Fibroblast of the aortic adventitia (primary cell): ENCODE measurements around the gene CPZ. TPM values are rescaled to one million over a fixed set of nuclear protein-coding genes. Genes with fewer than 3 reads are reported as not detected.

Source experiments
- DNase-seq: peaks from one replicate; pipeline ENCODE4 v3.0.0-alpha.2; 2010; ENCODE audit warnings: low read depth
- H3K4me3 ChIP-seq: 2 replicates; pipeline ENCODE4 v1.5.1; 2011; ENCODE audit warnings: low read depth, mild to moderate bottlenecking, control low read depth, low read length, moderate library complexity
- CTCF ChIP-seq: IDR thresholded peaks from 2 replicates; pipeline ENCODE4 v1.5.1; 2011; ENCODE audit warnings: mild to moderate bottlenecking, low read length, control low read depth, inconsistent platforms; ENCODE audit not compliant: insufficient read depth
- total RNA-seq: library from RNA; depleted of rRNA; stranded (reverse); fragments of >200 nt; gene quantifications from 2 replicates; pipeline ENCODE4 v1.2.3, GENCODE V29; 2012; ENCODE audit warnings: low replicate concordance

Gene CPZ
- total RNA-seq, 1 donor = 7.0 TPM

GRCh38 chr4:8656185-8656517, 63.6 kb downstream of the CPZ start:
- no peak for TF ChIP-seq CTCF
- no peak for DNase-seq
- no peak overlapping the region for H3K4me3 ChIP-seq

- DNase-seq = no peak
- TF ChIP-seq CTCF = no peak
- no peak overlapping the region for H3K4me3 ChIP-seq
Observed at GRCh38 chr4:8656711-8657380, 64.3 kb downstream of the CPZ start.

- TF ChIP-seq CTCF = no peak
- no peak overlapping the region for H3K4me3 ChIP-seq
- no peak for DNase-seq
Observed at GRCh38 chr4:8657381-8658088, 65.0 kb downstream of the CPZ start.

- no peak for TF ChIP-seq CTCF
- no peak for DNase-seq
- no peak overlapping the region for H3K4me3 ChIP-seq
Observed at GRCh38 chr4:8662776-8663175, 70.2 kb downstream of the CPZ start.

GRCh38 chr4:8664031-8664805, 71.7 kb downstream of the CPZ start:
- no peak for TF ChIP-seq CTCF
- no peak for DNase-seq
- H3K4me3 ChIP-seq = no peak overlapping the region

GRCh38 chr4:8664976-8665375, 72.4 kb downstream of the CPZ start:
- H3K4me3 ChIP-seq = no peak overlapping the region
- TF ChIP-seq CTCF = no peak
- DNase-seq = no peak
